A549 treated with GW870086 at 1 μM for 4 hours (cell line): Measurements from ENCODE around the gene SEL1L. TPM values are rescaled to one million over a fixed set of nuclear protein-coding genes. Genes with fewer than 3 reads are reported as not detected.

Experiments used
- total RNA-seq: library from RNA; stranded (reverse); fragments of 200-300 nt; extraction: Qiagen RNA extraction; gene quantifications from 5 replicates; pipeline ENCODE4 v1.2.3, GENCODE V29; 2022; ENCODE audit warnings: low read depth

Gene SEL1L
- 13.9 to 27.6 TPM (median 24.5 TPM) in 5 replicates for total RNA-seq

DNA sequence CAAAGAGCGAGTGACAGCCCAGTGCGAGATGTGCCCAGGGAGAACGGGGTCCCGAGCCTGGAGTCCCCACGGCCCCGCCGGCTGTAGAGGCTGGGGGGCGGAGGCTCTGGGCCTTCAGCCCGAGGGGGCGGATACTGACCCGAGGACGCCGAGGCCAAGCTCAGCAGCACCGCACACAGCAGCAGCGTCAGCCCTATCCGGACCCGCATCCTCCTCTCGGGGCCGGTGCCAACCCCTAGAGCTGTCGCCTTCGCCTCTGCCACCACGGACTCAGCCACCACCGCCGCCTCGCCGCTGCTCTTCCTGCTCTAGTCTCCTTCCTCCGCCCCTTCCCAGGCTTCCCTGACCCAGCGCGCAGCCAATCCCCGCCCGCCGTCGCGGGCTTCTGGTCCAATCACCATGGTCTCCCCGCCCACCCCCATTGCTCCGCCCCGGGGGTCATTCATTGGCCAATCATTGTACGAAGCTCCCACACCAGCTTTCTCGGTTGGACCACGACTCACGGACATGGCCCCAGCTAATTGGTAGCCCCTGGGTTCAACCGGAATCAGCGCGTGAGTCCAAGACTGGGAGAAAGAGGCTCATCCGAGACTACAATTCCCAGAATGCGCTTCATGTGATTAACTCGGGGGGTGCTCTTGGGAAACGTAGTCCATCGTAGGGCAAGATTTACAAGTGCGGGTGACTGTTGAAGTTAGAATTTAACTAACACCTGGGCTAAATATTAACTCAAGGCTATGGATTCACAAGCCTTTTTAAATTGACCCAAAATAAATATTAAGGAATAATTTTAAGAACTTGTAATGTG lies at the start of gene SEL1L:
Gene SEL1L, minus strand, starts transcription at position 318 of the 808 bp plus-strand sequence. Its CDS starts 109 bp downstream, at position 209.

Other genes with a start within 250 kb of the SEL1L start
- gene STON2, start 133.5 kb downstream of the SEL1L start, total RNA-seq: 0.81 to 1.2 TPM (median 1.1 TPM) in 5 replicates